ENCODE results near the gene TRAIP. TPM values are rescaled to one million over a fixed set of nuclear protein-coding genes. Genes with fewer than 3 reads are reported as not detected.

TRAIP gene
- total RNA-seq, 4 donors from 2014 or later: 0.81 to 1.8 (median 1.6) TPM

GRCh38 chr3:49844464-49845183 lies 11.7 kb downstream of the TRAIP start:
- TF ChIP-seq EP300 (IDR thresholded peaks at IDR 0.05): no peak
- TF ChIP-seq POLR2A (IDR thresholded peaks at IDR 0.05): no peak
- no peak for TF ChIP-seq POLR2AphosphoS5 (IDR thresholded peaks at IDR 0.05)
- no peak for TF ChIP-seq CTCF (IDR thresholded peaks at IDR 0.05)
- H3K36me3 ChIP-seq: peaks cover 0 to 24% of the 10 kb centered on the region in 2 donors
- WGBS, 2 donors (ENCODE audit: low coverage in 1 of 2): 74% methylated on average over 4 of the region's 5 CpGs; no CpG with 5 or more reads in 1 of the 2 donors
- H3K4me1 ChIP-seq: peaks cover 0 to 20% (median 6%) of the 10 kb centered on the region in 3 donors
- H3K4me3 ChIP-seq: no peak overlapping the region
- ATAC-seq: no peak
- no peaks in the 10 kb centered on the region for H3K9me3 ChIP-seq
- H3K27ac ChIP-seq: no peak overlapping the region
- no peaks in the 10 kb centered on the region for H3K27me3 ChIP-seq

GRCh38 chr3:49842843-49843517 lies 13.4 kb downstream of the TRAIP start:
- TF ChIP-seq POLR2AphosphoS5 (IDR thresholded peaks at IDR 0.05): no peak
- TF ChIP-seq POLR2A (IDR thresholded peaks at IDR 0.05): no peak
- TF ChIP-seq CTCF (IDR thresholded peaks at IDR 0.05): no peak
- no peak for TF ChIP-seq EP300 (IDR thresholded peaks at IDR 0.05)
- WGBS, 2 donors (ENCODE audit: low coverage in 1 of 2): 83 to 100% methylated on average over 1 to 2 of the region's 3 CpGs
- Histone ChIP-seq H3K27me3 (no peaks in the 10 kb centered on the region), H3K4me1 (peaks cover 0 to 31% (median 10%) of the 10 kb centered on the region in 3 donors), H3K27ac (no peak overlapping the region), H3K36me3 (peaks cover 0 to 24% of the 10 kb centered on the region in 2 donors), H3K9me3 (no peaks in the 10 kb centered on the region), H3K4me3 (no peak overlapping the region)
- no peak for ATAC-seq

- Histone ChIP-seq H3K4me1 (peaks cover 0 to 31% (median 10%) of the 10 kb centered on the region in 3 donors), H3K4me3 (no peak overlapping the region), H3K9me3 (no peaks in the 10 kb centered on the region), H3K36me3 (peaks cover 0 to 18% of the 10 kb centered on the region in 2 donors), H3K27ac (no peak overlapping the region), H3K27me3 (no peaks in the 10 kb centered on the region)
- TF ChIP-seq POLR2A (IDR thresholded peaks at IDR 0.05): no peak
- TF ChIP-seq EP300 (IDR thresholded peaks at IDR 0.05): no peak
- WGBS, 2 donors (ENCODE audit: low coverage in 1 of 2): 100% methylated on average over 1 of the region's 7 CpGs; no CpG with 5 or more reads in 1 of the 2 donors
- no peak for ATAC-seq
Observed at GRCh38 chr3:49841806-49842205, 14.6 kb downstream of the TRAIP start.

GRCh38 chr3:49841126-49841696 lies 15.2 kb downstream of the TRAIP start:
- no peak for ATAC-seq
- Histone ChIP-seq H3K4me3 (no peak overlapping the region), H3K9me3 (no peaks in the 10 kb centered on the region), H3K4me1 (peaks cover 0 to 31% (median 10%) of the 10 kb centered on the region in 3 donors), H3K27me3 (no peaks in the 10 kb centered on the region), H3K36me3 (peaks cover 0 to 18% of the 10 kb centered on the region in 2 donors), H3K27ac (no peak overlapping the region)
- peak in 2 of 4 experiments; percentile 4 to 31 for TF ChIP-seq CTCF (IDR thresholded peaks at IDR 0.05)
- TF ChIP-seq EP300 (IDR thresholded peaks at IDR 0.05): no peak

- TF ChIP-seq CTCF (IDR thresholded peaks at IDR 0.05) (no peak), POLR2A (IDR thresholded peaks at IDR 0.05) (no peak), POLR2AphosphoS5 (IDR thresholded peaks at IDR 0.05) (no peak), EP300 (IDR thresholded peaks at IDR 0.05) (no peak)
- Histone ChIP-seq H3K4me3 (no peak overlapping the region), H3K9me3 (no peaks in the 10 kb centered on the region), H3K4me1 (peaks cover 0 to 31% (median 10%) of the 10 kb centered on the region in 3 donors), H3K36me3 (peaks cover 0 to 15% of the 10 kb centered on the region in 2 donors), H3K27ac (no peak overlapping the region), H3K27me3 (no peaks in the 10 kb centered on the region)
- WGBS, 2 donors (ENCODE audit: low coverage in 1 of 2): 63% methylated on average over 1 of the region's 2 CpGs; no CpG with 5 or more reads in 1 of the 2 donors
- ATAC-seq: no peak
Observed at GRCh38 chr3:49840388-49840787, 16.0 kb downstream of the TRAIP start.

All from gastroesophageal sphincter (tissue), 4 donors.